GM19324 (cell line): Measurements from ENCODE around the gene MTARC1.

Experiments
- ATAC-seq: cut with Tn5 transposase; IDR thresholded peaks from one replicate; pipeline ENCODE4 v1.9.1; 2021; ENCODE audit warnings: mild to moderate bottlenecking, moderate library complexity; ENCODE audit not compliant: unreplicated experiment, low FRiP score

The MTARC1 gene

DNA sequence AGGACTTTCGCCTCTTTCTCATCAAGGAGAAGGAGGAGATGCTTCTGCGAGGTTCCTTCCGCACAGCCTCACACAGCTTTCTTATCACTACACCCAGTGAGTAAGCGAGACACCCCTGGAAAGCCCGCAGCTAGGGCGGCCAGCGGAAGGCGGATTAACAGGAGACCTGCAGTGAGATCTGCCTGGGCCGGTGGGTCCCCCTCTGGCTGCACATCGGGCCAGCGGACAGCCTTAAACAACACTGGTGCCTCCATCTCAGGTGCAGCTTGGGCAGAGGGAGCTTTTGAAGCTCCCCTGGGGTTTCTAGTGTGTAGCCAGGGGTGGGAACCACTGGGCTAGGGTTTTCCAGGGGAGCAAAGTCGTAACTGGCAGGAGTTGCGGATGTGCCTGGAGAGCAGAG lies 17.5 kb upstream of the MTARC1 start:
- no peak for ATAC-seq

DNA sequence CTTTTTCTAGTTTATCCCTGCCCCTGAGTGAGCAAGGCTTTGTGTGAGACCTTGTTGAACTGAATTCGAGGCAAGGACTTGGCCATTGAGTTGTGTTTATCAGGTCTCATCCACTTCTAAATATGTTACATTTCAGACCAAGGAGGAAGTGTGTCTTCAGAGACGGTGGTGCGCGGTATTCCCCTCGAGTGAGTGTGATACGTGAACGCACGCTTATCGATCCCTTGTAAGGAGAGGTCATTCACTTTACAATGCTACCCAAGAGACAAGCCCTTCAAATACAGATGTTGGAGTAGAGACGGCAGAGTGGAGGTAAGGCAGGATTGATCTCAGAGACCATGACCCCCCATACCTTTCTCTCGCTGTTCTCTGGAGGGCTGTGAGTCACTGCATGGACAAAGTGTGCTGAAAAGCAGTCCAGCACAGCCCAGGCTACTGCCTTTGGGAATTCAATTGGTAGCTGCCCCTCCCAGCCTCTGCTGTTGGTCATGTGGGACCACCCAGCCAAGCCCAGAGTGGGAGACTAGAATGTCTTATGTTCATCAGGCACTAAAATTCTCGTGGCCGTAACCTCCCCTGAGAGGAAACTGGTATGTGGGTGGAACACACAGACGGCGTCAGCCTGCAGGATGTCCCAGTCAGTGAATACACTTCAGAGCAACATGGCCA lies 16.3 kb upstream of the MTARC1 start:
- ATAC-seq: no peak

DNA sequence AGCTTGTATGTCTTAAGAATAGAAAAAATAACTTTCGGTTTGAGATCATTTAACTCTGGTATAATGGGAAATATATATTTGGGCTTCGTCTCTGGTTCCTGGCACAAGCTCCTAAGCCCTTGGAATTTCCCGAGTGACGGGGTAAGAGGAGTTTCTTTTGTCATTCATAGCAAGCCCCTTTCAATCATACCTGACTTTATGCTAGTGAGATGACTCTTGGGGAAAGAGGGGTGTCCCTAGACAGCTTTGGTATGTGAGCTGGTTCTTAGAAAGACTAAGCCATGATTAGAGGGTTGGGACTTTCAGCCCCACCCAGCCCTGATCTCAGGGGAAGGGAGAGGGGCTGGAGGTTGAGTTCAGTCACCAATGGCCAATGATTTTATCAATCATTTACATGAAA lies 13.9 kb upstream of the MTARC1 start:
- no peak for ATAC-seq

DNA sequence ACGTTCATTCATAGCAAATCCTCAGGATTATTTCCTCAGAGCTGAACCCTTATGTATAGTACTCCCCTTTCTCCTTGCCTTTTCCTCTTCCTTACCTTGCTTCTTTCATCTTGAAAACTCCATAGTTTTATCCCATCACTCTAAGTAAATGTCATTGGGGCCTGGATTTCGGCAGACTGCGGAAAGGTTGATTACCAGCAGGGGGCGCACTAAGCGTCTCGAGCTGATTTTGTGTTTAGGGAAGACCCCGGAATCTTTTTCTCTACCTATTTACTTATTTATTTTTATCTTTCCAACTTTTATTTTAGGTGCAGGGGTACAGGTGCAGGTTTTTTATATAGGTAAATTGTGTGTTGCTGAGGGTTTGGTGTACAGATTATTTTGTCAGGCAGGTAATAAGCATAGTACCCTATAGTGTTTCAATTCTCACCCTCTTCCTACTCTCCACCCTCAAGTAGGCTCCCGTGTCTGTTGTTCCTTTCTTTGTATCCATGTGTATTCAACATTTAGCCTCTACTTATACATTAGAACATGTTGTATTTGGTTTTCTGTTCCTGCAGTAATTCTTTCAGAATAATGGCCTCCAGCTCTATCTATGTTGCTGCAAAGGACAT lies 11.4 kb upstream of the MTARC1 start:
- no peak for ATAC-seq

DNA sequence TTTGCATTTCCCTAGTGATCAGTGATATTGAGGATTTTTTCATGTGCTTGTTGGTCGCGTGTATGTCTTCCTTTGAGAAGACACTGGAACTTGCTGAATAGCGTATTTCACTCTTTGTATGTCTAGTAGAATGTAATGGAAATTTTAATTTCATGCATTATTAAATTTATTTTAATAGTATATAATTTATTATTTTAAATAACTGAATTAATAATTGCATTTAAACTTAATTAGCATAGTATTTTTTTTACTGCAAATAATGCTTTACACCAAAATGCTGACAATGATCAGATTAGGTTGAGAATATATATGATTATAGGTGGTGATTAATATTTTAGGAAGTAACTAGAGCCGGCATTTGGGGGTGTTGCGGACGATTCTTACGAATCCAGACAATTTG lies 10.5 kb upstream of the MTARC1 start:
- ATAC-seq: no peak

DNA sequence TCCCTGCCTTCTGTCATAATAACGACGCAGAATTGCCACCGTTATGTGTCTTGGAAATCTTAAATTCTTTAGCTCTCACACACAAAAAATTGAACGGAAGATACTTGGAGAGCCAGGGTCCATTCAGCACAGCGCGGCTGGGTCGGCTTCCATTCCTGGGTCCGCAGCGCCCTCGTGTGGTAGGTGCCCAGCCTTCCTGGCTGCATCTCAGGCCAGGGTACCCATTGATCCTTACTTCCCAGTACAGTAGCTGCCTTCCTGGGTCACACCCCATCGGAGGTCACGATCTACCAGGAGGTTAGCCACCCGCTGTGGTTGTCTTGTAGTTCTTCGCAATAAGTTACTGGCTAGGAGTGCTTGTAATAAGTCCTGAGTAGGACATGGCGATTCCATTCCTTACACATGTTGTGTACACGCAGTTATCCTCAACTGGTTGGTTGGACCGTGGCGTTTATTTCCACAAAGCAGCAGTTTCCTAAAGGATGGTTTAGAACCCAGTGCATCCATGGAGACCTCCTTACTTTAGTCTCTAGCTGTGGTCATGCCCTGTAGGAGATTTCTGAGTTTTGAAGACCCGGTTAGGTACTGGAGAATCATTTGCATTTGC lies 9.9 kb upstream of the MTARC1 start:
- peak; percentile 50 for ATAC-seq

DNA sequence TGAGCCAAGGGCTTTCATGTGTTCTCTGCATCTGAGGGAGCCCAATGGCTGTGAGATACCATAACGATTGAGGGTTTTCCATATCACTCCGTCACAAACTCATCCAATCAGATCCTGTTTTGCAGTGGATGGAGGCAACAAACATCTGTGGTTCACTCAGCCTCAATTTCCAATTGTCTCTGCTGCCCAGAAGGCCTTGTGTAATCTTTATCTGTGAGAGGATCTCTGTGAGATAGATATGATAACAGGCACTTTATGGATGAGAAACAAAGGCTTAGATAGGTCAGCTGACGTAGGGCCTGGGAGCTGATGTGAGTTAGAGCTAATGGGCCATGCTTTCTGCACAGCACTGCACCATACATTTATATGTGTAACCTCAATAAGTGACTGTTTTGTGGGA lies 3.3 kb upstream of the MTARC1 start:
- ATAC-seq: no peak

DNA sequence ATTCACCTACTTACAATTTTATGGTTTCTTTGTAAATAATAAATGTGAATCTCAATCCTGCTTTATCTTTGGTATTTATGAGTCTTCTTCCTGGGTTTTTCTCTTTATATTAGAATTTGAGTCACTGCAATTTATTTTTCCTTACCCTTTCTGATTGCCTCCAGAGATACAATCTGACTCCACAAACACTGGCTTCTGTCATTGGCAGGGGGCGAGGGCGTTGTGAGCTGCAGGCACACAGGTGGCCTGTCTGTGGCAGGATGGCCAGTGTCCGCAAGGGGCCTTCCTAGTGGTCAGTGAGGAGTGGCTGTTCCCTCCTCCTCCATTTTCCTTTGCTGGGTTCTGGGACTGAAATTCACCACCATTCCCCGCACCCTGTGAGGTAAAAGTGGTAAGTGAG lies 2.0 kb upstream of the MTARC1 start:
- no peak for ATAC-seq

DNA sequence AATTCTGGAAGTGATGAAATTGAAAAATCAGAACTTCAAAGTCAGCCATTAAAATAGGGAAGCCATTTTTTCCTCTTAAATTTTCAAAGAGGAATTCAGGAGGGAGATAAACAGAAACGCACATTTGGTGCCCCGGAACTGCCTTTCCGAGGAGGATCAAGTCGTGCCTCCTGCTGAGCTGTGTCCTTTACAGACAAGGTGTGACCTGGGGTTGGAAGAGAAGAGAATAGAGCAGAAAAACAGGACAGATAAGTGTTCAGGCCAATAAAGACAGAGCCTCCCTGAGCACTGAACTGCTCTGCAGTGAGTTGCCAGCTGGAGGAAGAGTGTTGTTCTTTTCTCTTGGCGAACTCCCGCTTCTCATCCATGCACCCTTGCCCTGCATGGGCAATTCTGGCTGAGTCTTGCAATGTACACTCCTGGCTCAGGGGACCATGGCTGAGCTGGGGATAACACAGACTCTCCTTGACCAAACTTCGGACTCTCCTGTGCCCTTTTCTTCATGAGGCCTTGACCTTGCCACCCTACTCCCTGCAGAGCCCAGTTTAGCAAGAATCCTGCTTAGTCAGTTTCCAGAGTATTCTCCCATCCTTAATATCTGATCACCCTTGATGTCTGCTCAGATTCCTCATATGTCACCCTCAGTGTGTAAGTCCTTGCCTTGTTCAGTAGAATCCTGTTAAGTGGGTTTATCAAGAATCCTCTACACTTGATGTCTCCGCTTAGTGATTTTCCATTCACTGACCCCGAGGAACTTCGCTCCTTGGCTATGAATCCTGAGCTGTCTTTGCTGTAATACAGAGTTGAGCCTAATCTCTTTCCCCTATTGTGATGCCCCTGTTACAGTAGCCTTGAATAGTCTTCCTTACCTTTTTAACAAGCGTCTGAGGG lies 1.3 kb upstream of the MTARC1 start:
- ATAC-seq: no peak

DNA sequence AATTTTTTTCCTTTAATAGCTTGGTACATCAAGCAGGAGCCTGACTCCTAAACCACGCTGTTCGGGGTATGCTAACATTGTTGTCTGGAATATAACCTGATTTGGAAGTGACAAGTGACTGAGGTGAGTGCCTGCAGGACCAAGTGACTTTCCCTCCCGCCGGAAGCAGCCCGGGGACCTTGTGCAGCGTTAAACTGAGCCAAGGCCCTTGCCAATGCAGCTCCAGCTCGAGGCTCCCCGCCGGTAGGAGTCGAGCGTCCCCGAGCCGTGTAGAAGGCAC lies 716 bp upstream of the MTARC1 start:
- no peak for ATAC-seq

DNA sequence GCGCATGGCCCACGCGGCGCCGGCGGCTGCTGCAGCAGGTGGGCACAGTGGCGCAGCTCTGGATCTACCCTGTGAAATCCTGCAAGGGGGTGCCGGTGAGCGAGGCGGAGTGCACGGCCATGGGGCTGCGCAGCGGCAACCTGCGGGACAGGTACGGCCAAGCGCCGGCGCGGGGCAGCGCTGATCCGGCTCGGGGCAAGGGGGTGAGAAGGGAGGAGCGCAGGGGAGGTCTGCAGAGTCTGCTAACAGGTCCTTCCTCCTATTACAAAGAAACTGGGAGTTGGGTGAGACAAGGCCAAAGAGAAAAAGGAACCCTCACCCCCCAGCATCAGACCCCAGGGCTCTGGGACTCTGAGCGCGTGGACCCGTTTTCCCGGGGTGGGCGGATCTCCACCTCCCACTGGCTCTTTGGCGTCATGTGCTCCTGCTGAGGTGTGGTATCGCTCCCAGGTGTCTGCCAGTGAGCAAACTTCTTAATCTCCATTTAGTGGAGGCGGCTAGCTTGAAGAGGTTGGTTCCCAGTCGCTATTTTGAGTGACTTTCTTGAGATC lies 431 bp downstream of the MTARC1 start:
- peak; percentile 28 for ATAC-seq

DNA sequence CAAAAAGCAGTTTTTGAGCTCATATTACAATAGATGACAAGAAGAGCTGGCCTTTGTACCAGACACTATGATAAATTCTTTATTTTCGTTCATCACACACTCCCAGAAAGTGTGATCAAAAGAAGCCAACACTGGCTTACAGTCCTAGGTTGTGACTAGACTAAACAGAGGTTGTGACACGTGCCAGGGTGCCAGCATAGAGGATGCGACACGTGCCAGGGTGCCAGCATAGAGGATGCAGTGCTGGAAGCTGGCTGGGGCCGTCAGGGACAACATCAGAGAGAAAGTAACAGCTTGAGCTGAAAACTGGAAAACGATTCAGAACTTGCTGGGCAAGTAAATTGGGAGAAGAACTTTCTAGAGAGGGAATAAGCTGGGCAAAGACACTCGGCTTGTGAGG lies 2.2 kb downstream of the MTARC1 start:
- ATAC-seq: no peak

DNA sequence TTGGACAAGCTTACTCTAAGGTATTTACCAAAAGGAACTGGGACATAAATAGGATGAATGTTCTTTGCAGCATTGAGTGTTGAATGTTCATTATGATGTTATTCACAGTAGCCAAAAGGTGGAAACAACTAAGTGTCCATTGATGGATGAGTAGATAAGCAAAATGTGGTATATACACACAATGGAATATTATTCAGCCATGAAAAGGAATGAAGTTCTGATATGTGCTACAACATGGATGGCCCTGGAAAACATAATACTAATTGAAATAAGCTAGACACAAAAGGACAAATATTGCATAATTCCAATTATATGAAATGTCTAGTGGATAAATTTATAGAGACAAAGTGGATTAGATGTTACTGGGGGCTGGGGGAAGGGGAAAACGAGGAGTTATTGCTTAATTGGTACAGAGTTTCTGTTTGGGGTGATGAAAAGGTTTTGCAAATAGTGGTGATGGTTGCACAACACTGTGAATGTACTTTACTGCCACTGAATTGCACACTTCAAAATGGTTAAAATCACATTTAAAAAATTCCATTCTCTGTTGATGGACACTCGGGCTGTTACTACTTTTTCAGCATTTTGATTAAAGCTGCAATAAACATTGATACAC lies 2.9 kb downstream of the MTARC1 start:
- ATAC-seq: no peak

DNA sequence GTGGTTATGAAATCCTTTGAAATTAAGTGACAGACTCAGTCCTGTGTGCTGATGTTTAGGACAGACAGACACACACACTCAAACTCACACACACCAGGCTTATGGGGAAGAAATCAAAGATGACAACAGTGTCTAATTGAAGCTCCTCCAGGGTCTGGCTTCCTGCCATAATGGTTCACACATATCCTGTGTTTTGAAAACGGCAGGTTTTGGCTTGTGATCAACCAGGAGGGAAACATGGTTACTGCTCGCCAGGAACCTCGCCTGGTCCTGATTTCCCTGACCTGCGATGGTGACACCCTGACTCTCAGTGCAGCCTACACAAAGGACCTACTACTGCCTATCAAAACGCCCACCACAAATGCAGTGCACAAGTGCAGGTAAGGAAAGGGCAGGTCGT lies 4.6 kb downstream of the MTARC1 start:
- ATAC-seq: no peak

DNA sequence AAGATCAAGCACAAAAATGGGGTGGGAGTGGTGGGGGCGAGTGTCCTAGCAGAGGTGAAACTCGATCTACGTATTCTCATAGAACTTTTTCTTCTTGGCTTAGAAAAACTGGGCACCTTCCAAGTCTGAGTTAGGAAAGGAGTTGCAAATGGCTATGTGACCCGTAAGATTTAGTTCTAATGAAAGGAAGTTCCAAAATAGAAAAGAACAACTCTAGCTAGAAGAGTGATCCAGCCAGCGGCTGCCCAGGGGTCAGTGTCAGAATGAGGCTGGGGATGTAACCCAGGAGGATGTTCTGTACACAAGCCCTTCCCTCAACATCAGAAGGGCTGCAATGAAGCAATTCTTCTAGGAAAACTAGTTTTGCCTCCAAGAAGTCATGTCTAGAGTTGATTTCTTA lies 5.2 kb downstream of the MTARC1 start:
- no peak for ATAC-seq

DNA sequence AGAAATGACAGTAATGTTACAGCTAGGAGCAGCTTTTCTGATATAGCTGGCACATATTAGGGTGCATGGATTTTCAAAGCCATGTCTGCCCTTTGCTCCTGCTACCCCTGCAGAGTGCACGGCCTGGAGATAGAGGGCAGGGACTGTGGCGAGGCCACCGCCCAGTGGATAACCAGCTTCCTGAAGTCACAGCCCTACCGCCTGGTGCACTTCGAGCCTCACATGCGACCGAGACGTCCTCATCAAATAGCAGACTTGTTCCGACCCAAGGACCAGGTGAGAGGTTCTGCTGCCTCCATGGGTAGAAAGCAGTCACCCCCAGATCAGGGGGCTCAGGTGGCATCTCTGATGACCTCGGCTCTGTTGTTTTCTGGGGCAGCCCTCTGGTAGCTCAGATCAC lies 9.8 kb downstream of the MTARC1 start:
- no peak for ATAC-seq

DNA sequence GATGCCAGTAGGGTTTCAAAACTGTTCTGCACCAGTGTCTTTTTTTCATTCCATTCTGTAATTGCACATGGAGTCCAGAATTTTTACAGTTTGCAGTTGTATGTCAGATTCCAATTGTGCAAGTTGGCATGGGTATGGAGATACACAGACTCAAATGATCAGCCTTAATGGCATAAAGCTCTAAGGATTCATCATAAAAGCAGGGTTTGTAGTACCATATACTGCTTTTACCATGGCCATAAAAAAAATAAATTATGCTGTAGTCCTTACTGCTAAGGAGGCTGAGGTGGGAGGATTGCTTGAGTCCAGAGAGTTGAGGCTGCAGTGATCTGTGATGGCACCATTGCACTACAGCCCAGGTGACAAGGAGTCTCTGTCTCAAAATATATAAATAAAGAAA lies 10.3 kb downstream of the MTARC1 start:
- ATAC-seq: no peak

DNA sequence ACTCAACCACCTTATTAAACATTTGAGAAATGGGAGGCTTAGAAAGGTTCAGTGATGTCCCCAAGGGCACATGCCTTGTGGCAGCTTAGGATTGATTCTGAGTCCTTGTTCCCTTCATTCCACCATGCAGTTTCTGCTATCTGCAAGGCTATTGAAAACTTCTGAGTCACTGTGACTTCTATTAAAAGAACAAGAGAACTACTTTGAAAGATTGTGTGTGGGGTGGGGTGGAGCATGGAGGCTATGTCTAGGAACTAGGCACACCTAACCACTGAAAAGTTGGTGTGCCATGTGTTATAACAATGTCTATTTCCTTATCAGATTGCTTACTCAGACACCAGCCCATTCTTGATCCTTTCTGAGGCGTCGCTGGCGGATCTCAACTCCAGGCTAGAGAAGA lies 10.8 kb downstream of the MTARC1 start:
- no peak for ATAC-seq

DNA sequence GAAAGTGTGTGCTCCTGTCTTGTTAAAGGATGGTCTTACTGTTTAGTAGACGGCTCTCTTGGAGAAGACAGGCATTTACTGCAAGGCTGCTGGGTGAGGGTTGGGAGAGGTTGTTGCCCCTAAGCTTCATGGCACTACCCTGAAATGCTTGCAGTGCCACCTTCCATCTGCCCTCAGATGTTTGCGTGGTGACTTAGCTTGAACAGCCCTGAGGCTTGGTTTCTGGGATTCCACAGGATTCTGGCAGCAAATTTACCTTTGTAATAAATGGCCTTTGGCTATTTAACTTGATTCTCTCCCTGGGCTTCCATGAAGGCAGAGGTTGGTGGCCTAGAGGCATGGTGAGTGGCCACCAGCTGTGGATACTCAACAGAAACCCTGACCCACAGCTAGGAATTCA lies 11.6 kb downstream of the MTARC1 start:
- no peak for ATAC-seq

DNA sequence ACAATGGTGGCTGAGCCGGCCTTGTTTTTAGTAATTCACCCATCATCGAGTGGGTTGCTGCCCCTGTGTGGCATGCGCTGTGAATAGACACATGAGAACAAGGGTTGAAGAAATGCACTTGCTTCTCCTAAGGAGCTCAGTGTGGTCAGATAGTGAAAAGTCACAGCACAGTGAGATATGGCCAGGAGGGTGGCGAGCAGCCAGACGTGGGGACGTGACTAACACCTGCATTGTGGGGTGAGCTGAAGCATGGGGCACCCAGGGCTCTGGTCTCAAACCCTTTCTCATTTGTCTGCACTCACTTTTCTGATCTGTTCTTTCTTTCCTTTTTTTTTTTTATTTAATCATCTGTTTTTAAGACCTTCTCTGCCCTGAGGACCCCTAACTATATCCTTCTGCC lies 13.5 kb downstream of the MTARC1 start:
- ATAC-seq: no peak
